GM23338 (cell line): ENCODE measurements around the gene ATP5IF1. TPM values are rescaled to one million over a fixed set of nuclear protein-coding genes. Genes with fewer than 3 reads are reported as not detected.

Experiments
- ATAC-seq: fragments of 200-7000 bp; cut with Tn5 transposase; 3 replicates; pipeline ENCODE4 v1.9.1; 2020
- DNase-seq: peaks from one replicate; pipeline ENCODE4 v3.0.0-alpha.2; 2015; ENCODE audit warnings: low spot score
- H2AFZ ChIP-seq: fragments of 200-600 bp; sonication (generic); 2 replicates; pipeline ENCODE4 v1.8.0; 2016; ENCODE audit warnings: antibody characterized with exemption, mild to moderate bottlenecking, moderate library complexity
- H3F3A ChIP-seq: fragments of 200-600 bp; sonication (generic); replicated peaks from 2 replicates; pipeline ENCODE4 v1.8.0; 2017; ENCODE audit warnings: antibody characterized with exemption, mixed run types, low read depth
- H3K27ac ChIP-seq: fragments of 200-600 bp; sonication (generic); 2 replicates; pipeline ENCODE4 v1.6.1; 2016; ENCODE audit warnings: low read depth
- H3K27me3 ChIP-seq: fragments of 200-600 bp; sonication (generic); 2 replicates; pipeline ENCODE4 v1.8.0; 2016; ENCODE audit warnings: mild to moderate bottlenecking, mixed run types, moderate library complexity; ENCODE audit not compliant: insufficient read depth
- H3K36me3 ChIP-seq: fragments of 200-600 bp; sonication (generic); 2 replicates; pipeline ENCODE4 v1.8.0; 2016; ENCODE audit warnings: mild to moderate bottlenecking; ENCODE audit not compliant: insufficient read depth
- H3K4me1 ChIP-seq: fragments of 200-600 bp; sonication (generic); 2 replicates; pipeline ENCODE4 v1.8.0; 2016; ENCODE audit warnings: mild to moderate bottlenecking, moderate library complexity; ENCODE audit not compliant: insufficient read depth
- H3K4me2 ChIP-seq: fragments of 200-600 bp; sonication (generic); 2 replicates; pipeline ENCODE4 v1.7.1; 2017; ENCODE audit warnings: mixed run types
- H3K4me3 ChIP-seq: fragments of 200-600 bp; sonication (generic); 2 replicates; pipeline ENCODE4 v1.6.1; 2016; ENCODE audit warnings: mixed run types
- H3K79me2 ChIP-seq: fragments of 200-600 bp; sonication (generic); replicated peaks from 2 replicates; pipeline ENCODE4 v1.8.0; 2017; ENCODE audit warnings: mild to moderate bottlenecking; ENCODE audit not compliant: insufficient read depth
- H3K9me2 ChIP-seq: fragments of 200-600 bp; sonication (generic); 2 replicates; pipeline ENCODE4 v1.8.0; 2017; ENCODE audit not compliant: insufficient read depth
- H4K20me1 ChIP-seq: fragments of 200-600 bp; sonication (generic); replicated peaks from 2 replicates; pipeline ENCODE4 v1.8.0; 2017; ENCODE audit warnings: mild to moderate bottlenecking; ENCODE audit not compliant: insufficient read depth
- H3K27ac Mint-ChIP-seq: 2 replicates; pipeline ENCODE4 v1.8.0; 2020; ENCODE audit warnings: inconsistent platforms, mild to moderate bottlenecking, moderate library complexity, mixed read lengths
- H3K27me3 Mint-ChIP-seq: 3 replicates; pipeline ENCODE4 v1.8.0; 2022; ENCODE audit warnings: low read depth, mild to moderate bottlenecking, moderate library complexity, mixed read lengths, inconsistent platforms; ENCODE audit not compliant: insufficient read depth, poor library complexity
- H3K36me3 Mint-ChIP-seq: 3 replicates; pipeline ENCODE4 v1.8.0; 2021; ENCODE audit warnings: low read depth, mild to moderate bottlenecking, inconsistent platforms, moderate library complexity, mixed read lengths
- H3K4me1 Mint-ChIP-seq: 3 replicates; pipeline ENCODE4 v1.8.0; 2020; ENCODE audit warnings: mild to moderate bottlenecking, inconsistent platforms, mixed read lengths
- H3K4me3 Mint-ChIP-seq: 3 replicates; pipeline ENCODE4 v1.8.0; 2021; ENCODE audit warnings: moderate library complexity, mild to moderate bottlenecking, inconsistent platforms, mixed read lengths
- H3K9me3 Mint-ChIP-seq: 3 replicates; pipeline ENCODE4 v1.8.0; 2020; ENCODE audit warnings: moderate library complexity, mild to moderate bottlenecking, inconsistent platforms, mixed read lengths
- CREB1 ChIP-seq: fragments of 250-450 bp; sonication (Bioruptor Pico); IDR thresholded peaks from 2 replicates; pipeline ENCODE4 v1.5.0; 2020; ENCODE audit warnings: low read depth, mild to moderate bottlenecking, moderate library complexity
- EZH2 ChIP-seq: fragments of 200-600 bp; sonication (generic); IDR thresholded peaks from one replicate; pipeline ENCODE4 v1.8.0; 2017; ENCODE audit warnings: antibody characterized with exemption, mild to moderate bottlenecking, low read depth; ENCODE audit not compliant: unreplicated experiment
- EZH2phosphoT487 ChIP-seq: fragments of 200-600 bp; sonication (generic); IDR thresholded peaks from one replicate; pipeline ENCODE4 v1.8.1; 2018; ENCODE audit warnings: antibody characterized with exemption; ENCODE audit not compliant: unreplicated experiment
- JUNB ChIP-seq: IDR thresholded peaks from one replicate; pipeline ENCODE4 v1.6.1; 2016; ENCODE audit warnings: antibody characterized with exemption; ENCODE audit not compliant: unreplicated experiment
- NANOG ChIP-seq: IDR thresholded peaks from 2 replicates; pipeline ENCODE4 v1.6.1; 2016; ENCODE audit warnings: antibody characterized with exemption, borderline replicate concordance
- POLR2AphosphoS5 ChIP-seq: IDR thresholded peaks from 2 replicates; pipeline ENCODE4 v1.6.1; 2016; ENCODE audit warnings: antibody characterized with exemption, low read depth
- REST ChIP-seq: IDR thresholded peaks from one replicate; pipeline ENCODE4 v1.6.1; 2018; ENCODE audit warnings: antibody characterized with exemption; ENCODE audit not compliant: unreplicated experiment
- STAT1 ChIP-seq: IDR thresholded peaks from one replicate; pipeline ENCODE4 v1.6.1; 2016; ENCODE audit warnings: antibody characterized with exemption; ENCODE audit not compliant: unreplicated experiment
- ZNF114 ChIP-seq: fragments of 250-450 bp; sonication (Bioruptor Pico); IDR thresholded peaks from 2 replicates; pipeline ENCODE4 v1.5.0; 2020; ENCODE audit warnings: mild to moderate bottlenecking, moderate library complexity
- ZNF331 ChIP-seq: fragments of 250-450 bp; sonication (Bioruptor Pico); IDR thresholded peaks from 2 replicates; pipeline ENCODE4 v1.5.0; 2020; ENCODE audit warnings: low read depth, mild to moderate bottlenecking, moderate library complexity
- ZNF462 ChIP-seq: fragments of 250-450 bp; sonication (Bioruptor Pico); IDR thresholded peaks from 2 replicates; pipeline ENCODE4 v1.5.0; 2020; ENCODE audit warnings: mild to moderate bottlenecking, moderate library complexity
- polyA plus RNA-seq: library from polyadenylated mRNA; unstranded; fragments of >200 nt; fragmentation: Nextera tagmentation; extraction: Ambion mirVana; gene quantifications from 2 replicates; pipeline ENCODE4 v1.2.1, GENCODE V29; 2016
- total RNA-seq: library from RNA; depleted of rRNA; stranded (reverse); fragments of >200 nt; shearing (Covaris generic); gene quantifications from 2 replicates; pipeline ENCODE4 v1.2.3, GENCODE V29; 2014
- TF ChIP-seq, protein P1 (sequence below): IDR thresholded peaks from 2 replicates; pipeline ENCODE4 v1.6.1; 2016; ENCODE audit warnings: antibody characterized with exemption

The ATP5IF1 gene
- total and polyA plus RNA-seq, 2 experiments from 2014 or later = 230 to 1,325 TPM

- peaks cover 74% of the 10 kb centered on the region for H3K36me3 Mint-ChIP-seq
- no peaks in the 10 kb centered on the region for H3K27me3 ChIP-seq
- H3K4me2 ChIP-seq = no peak overlapping the region
- no peaks in the 10 kb centered on the region for H3K9me2 ChIP-seq
- H3K27me3 Mint-ChIP-seq = peaks cover 6% of the 10 kb centered on the region
- TF ChIP-seq ZNF331 (CRISPR knock-in tag) (no peak), EZH2phosphoT487 (no peak), EZH2 (no peak), ZNF462 (CRISPR knock-in tag) (no peak), ZNF114 (CRISPR knock-in tag) (no peak), NANOG (no peak), POLR2AphosphoS5 (no peak), JUNB (no peak), REST (no peak), CREB1 (no peak), STAT1 (no peak)
- TF ChIP-seq, protein P1, sequence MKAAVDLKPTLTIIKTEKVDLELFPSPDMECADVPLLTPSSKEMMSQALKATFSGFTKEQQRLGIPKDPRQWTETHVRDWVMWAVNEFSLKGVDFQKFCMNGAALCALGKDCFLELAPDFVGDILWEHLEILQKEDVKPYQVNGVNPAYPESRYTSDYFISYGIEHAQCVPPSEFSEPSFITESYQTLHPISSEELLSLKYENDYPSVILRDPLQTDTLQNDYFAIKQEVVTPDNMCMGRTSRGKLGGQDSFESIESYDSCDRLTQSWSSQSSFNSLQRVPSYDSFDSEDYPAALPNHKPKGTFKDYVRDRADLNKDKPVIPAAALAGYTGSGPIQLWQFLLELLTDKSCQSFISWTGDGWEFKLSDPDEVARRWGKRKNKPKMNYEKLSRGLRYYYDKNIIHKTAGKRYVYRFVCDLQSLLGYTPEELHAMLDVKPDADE = no peak
- no peak overlapping the region for H3K4me3 ChIP-seq
- H3K27ac ChIP-seq = no peak overlapping the region
- ATAC-seq (no peak), DNase-seq (no peak)
- H3K36me3 ChIP-seq = peaks cover 45% of the 10 kb centered on the region
- no peaks in the 10 kb centered on the region for H3K79me2 ChIP-seq
- no peak overlapping the region for H3K27ac Mint-ChIP-seq
- 0 out of 2 replicates have a peak, but pooled peaks cover 7% of the 10 kb centered on the region for H4K20me1 ChIP-seq
- no peak overlapping the region; the same call in 2 of the 3 replicates for H3K4me3 Mint-ChIP-seq
- no peaks in the 10 kb centered on the region for H3K9me3 Mint-ChIP-seq
- H3K4me1 ChIP-seq = no peaks in the 10 kb centered on the region; the same call in 1 of the 2 replicates
- no peaks in the 10 kb centered on the region for H3F3A ChIP-seq
- no peaks in the 10 kb centered on the region for H3K4me1 Mint-ChIP-seq
- no peak overlapping the region for H2AFZ ChIP-seq
Observed at GRCh38 chr1:28280501-28280900, 44.6 kb downstream of the ATP5IF1 start.
